H9 (cell line): ENCODE data around the gene TICRR. TPM values are rescaled to one million over a fixed set of nuclear protein-coding genes. Genes with fewer than 3 reads are reported as not detected.

Source experiments
- DNase-seq: peaks from one replicate; pipeline ENCODE4 v3.0.0-alpha.2; 2017
- H2AFZ ChIP-seq: one replicate; pipeline ENCODE4 v1.6.1; 2013; ENCODE audit warnings: mild to moderate bottlenecking, low read length, control low read depth, moderate library complexity
- H2AK5ac ChIP-seq: 2 replicates; pipeline ENCODE4 v1.6.1; 2013; ENCODE audit warnings: low read length, control low read depth, mixed read lengths; ENCODE audit not compliant: insufficient read length
- H2BK120ac ChIP-seq: one replicate; pipeline ENCODE4 v1.6.1; 2013; ENCODE audit warnings: low read depth, mild to moderate bottlenecking, low read length, control low read depth, inconsistent platforms; ENCODE audit not compliant: poor library complexity, severe bottlenecking
- H2BK12ac ChIP-seq: 2 replicates; pipeline ENCODE4 v1.6.1; 2013; ENCODE audit warnings: low read length, control low read depth, mixed read lengths, low read depth; ENCODE audit not compliant: insufficient read length
- H2BK15ac ChIP-seq: 2 replicates; pipeline ENCODE4 v1.6.1; 2013; ENCODE audit warnings: low read depth, low read length, control low read depth
- H2BK20ac ChIP-seq: one replicate; pipeline ENCODE4 v1.6.1; 2013; ENCODE audit warnings: low read depth, mild to moderate bottlenecking, low read length, control low read depth, inconsistent platforms; ENCODE audit not compliant: poor library complexity, severe bottlenecking
- H2BK5ac ChIP-seq: 2 replicates; pipeline ENCODE4 v1.6.1; 2013; ENCODE audit warnings: low read length, control low read depth, mixed read lengths; ENCODE audit not compliant: insufficient read length
- H3K14ac ChIP-seq: 2 replicates; pipeline ENCODE4 v1.6.1; 2013; ENCODE audit warnings: low read length, control low read depth; ENCODE audit not compliant: insufficient read depth
- H3K18ac ChIP-seq: 2 replicates; pipeline ENCODE4 v1.6.1; 2013; ENCODE audit warnings: low read depth, mild to moderate bottlenecking, mixed read lengths, low read length, control low read depth; ENCODE audit not compliant: insufficient read length
- H3K23ac ChIP-seq: 2 replicates; pipeline ENCODE4 v1.6.1; 2013; ENCODE audit warnings: low read length, control low read depth, mixed read lengths, low read depth; ENCODE audit not compliant: insufficient read length
- H3K23me2 ChIP-seq: 2 replicates; pipeline ENCODE4 v1.6.1; 2013; ENCODE audit warnings: low read depth, mild to moderate bottlenecking, mixed read lengths, low read length, control low read depth; ENCODE audit not compliant: insufficient read length, poor library complexity, severe bottlenecking
- H3K27ac ChIP-seq: 2 replicates; pipeline ENCODE4 v1.5.1; 2013; ENCODE audit warnings: low read length, control low read depth, mixed read lengths, low read depth; ENCODE audit not compliant: insufficient read length
- H3K27me3 ChIP-seq: 2 replicates; pipeline ENCODE4 v1.6.1; 2013; ENCODE audit warnings: low read length, control low read depth, inconsistent platforms; ENCODE audit not compliant: insufficient read depth
- H3K4ac ChIP-seq: 2 replicates; pipeline ENCODE4 v1.6.1; 2013; ENCODE audit warnings: low read depth, mild to moderate bottlenecking, control low read depth, inconsistent platforms, low read length, moderate library complexity
- H3K4me1 ChIP-seq: 2 replicates; pipeline ENCODE4 v1.6.1; 2013; ENCODE audit warnings: low read length, control low read depth, inconsistent platforms; ENCODE audit not compliant: insufficient read depth
- H3K4me2 ChIP-seq: 2 replicates; pipeline ENCODE4 v1.6.1; 2013; ENCODE audit warnings: low read length, control low read depth, mixed read lengths; ENCODE audit not compliant: insufficient read length, insufficient read depth
- H3K56ac ChIP-seq: 2 replicates; pipeline ENCODE4 v1.6.1; 2013; ENCODE audit warnings: low read depth, mild to moderate bottlenecking, mixed read lengths, low read length, control low read depth; ENCODE audit not compliant: insufficient read length
- H3K79me1 ChIP-seq: 2 replicates; pipeline ENCODE4 v1.6.1; 2013; ENCODE audit warnings: low read depth, mild to moderate bottlenecking, moderate library complexity, low read length, control low read depth, inconsistent platforms; ENCODE audit not compliant: insufficient read depth, poor library complexity, severe bottlenecking
- H3K79me2 ChIP-seq: 2 replicates; pipeline ENCODE4 v1.6.1; 2013; ENCODE audit warnings: low read length, control low read depth, inconsistent platforms; ENCODE audit not compliant: insufficient read depth
- H3K9ac ChIP-seq: 2 replicates; pipeline ENCODE4 v1.6.1; 2013; ENCODE audit warnings: low read length, control low read depth, mixed read lengths; ENCODE audit not compliant: insufficient read length; ENCODE audit errors: extremely low read depth
- H3K9me3 ChIP-seq: one replicate; pipeline ENCODE4 v1.6.1; 2013; ENCODE audit warnings: low read depth, low read length, inconsistent platforms; ENCODE audit not compliant: control insufficient read depth
- H3T11ph ChIP-seq: one replicate; pipeline ENCODE4 v1.6.1; 2013; ENCODE audit warnings: mild to moderate bottlenecking, low read length, control low read depth, inconsistent platforms
- H4K20me1 ChIP-seq: one replicate; pipeline ENCODE4 v1.6.1; 2013; ENCODE audit not compliant: control insufficient read depth, insufficient read length, insufficient read depth
- H4K5ac ChIP-seq: 2 replicates; pipeline ENCODE4 v1.6.1; 2013; ENCODE audit warnings: low read depth, mild to moderate bottlenecking, mixed read lengths, low read length, control low read depth; ENCODE audit not compliant: insufficient read length
- H4K8ac ChIP-seq: replicated peaks from 2 replicates; pipeline ENCODE4 v1.6.1; 2013; ENCODE audit warnings: low read length, control low read depth, mixed read lengths, low read depth; ENCODE audit not compliant: insufficient read length
- H4K91ac ChIP-seq: 2 replicates; pipeline ENCODE4 v1.6.1; 2013; ENCODE audit warnings: low read depth, mild to moderate bottlenecking, moderate library complexity, mixed read lengths, low read length, control low read depth; ENCODE audit not compliant: insufficient read length
- H3K27ac Mint-ChIP-seq, 3 experiments: 2 replicates in 2 of 3; 3 replicates in 1 of 3; pipeline ENCODE4 v1.8.0; 2020 to 2021; ENCODE audit warnings: mixed read lengths in 3 of 3, mild to moderate bottlenecking in 1 of 3, moderate library complexity in 1 of 3
- H3K27me3 Mint-ChIP-seq: 2 replicates; pipeline ENCODE4 v1.8.0; 2021; ENCODE audit warnings: low read depth, mild to moderate bottlenecking, moderate library complexity, mixed read lengths
- H3K36me3 Mint-ChIP-seq, 3 experiments: 2 replicates in 2 of 3; 3 replicates in 1 of 3; pipeline ENCODE4 v1.8.0; 2020 to 2021; ENCODE audit warnings: low read depth in 3 of 3, mixed read lengths in 3 of 3; ENCODE audit not compliant: insufficient read depth in 1 of 3
- H3K4me1 Mint-ChIP-seq, 2 experiments: 2 replicates each; pipeline ENCODE4 v1.8.0; 2020; ENCODE audit warnings: mixed read lengths in 2 of 2
- H3K4me3 Mint-ChIP-seq, 2 experiments: 2 replicates in 1 of 2; 3 replicates in 1 of 2; pipeline ENCODE4 v1.8.0; 2020 to 2021; ENCODE audit warnings: mild to moderate bottlenecking in 2 of 2, mixed read lengths in 2 of 2, moderate library complexity in 1 of 2
- H3K9me3 Mint-ChIP-seq, 2 experiments: 2 replicates in 1 of 2; 3 replicates in 1 of 2; pipeline ENCODE4 v1.8.0; 2020; ENCODE audit warnings: mild to moderate bottlenecking in 2 of 2, mixed read lengths in 2 of 2, moderate library complexity in 1 of 2
- WGBS: extraction: QIAGEN DNeasy Blood & Tissue Kit; methylation state at CpG from one replicate; pipeline ENCODE4 v1.1.7; 2013; ENCODE audit warnings: missing lambda C conversion rate, low lambda C conversion rate, mixed read lengths; ENCODE audit not compliant: insufficient read length; ENCODE audit errors: extremely low coverage; 5-methylcytosine and 5-hydroxymethylcytosine counted together
- total RNA-seq: library from RNA; stranded (reverse); gene quantifications from 2 replicates; pipeline ENCODE4 v1.2.1, GENCODE V29; 2021
- TF ChIP-seq, protein P1 (sequence below): fragments of 200-600 bp; sonication (generic); conservative IDR thresholded peaks from 3 replicates; pipeline ENCODE4 v1.8.0; 2021; ENCODE audit warnings: antibody characterized with exemption, mild to moderate bottlenecking

Gene TICRR
- total RNA-seq, 1 experiment from 2014 or later: 26.0 TPM

DNA sequence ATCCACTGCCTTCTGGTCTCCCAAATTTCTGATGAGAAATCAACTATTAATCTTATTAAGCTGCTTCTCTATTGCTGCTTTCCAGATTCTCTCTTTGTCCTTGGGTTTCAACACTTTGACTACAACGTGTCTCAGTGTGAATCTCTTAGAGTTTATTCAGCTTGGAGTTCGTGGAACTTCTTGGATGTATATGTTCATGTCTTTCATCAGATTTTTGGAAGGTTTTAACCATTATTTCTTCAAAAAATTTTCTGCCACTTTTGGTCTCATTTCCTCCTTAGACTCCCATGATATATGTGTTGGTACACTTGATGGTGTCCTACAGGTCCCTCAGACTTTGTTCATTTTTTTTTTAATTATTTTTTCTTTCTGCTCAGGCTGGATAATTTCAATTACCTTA, 36.0 kb downstream of the TICRR start:
- H3K36me3 Mint-ChIP-seq: peaks cover 65 to 91% (median 86%) of the 10 kb centered on the region in 3 experiments
- no peak overlapping the region for H3K56ac ChIP-seq
- no peak overlapping the region for H3K9ac ChIP-seq
- no peaks in the 10 kb centered on the region for H3K27me3 Mint-ChIP-seq
- H2BK12ac ChIP-seq: no peak overlapping the region
- no peak overlapping the region for H3K4me3 Mint-ChIP-seq
- H3K27ac ChIP-seq: no peak overlapping the region
- H4K8ac ChIP-seq: no peak overlapping the region
- no peak overlapping the region for H2BK5ac ChIP-seq
- DNase-seq: no peak
- no peak overlapping the region for H3K14ac ChIP-seq
- no peak overlapping the region for H4K91ac ChIP-seq
- no peak overlapping the region for H3K27ac Mint-ChIP-seq
- H2BK120ac ChIP-seq: no peak overlapping the region
- H3K23me2 ChIP-seq: no peaks in the 10 kb centered on the region
- H3K4ac ChIP-seq: no peak overlapping the region
- H2BK20ac ChIP-seq: no peak overlapping the region
- H3K4me1 ChIP-seq: no peaks in the 10 kb centered on the region
- no peak overlapping the region for H4K5ac ChIP-seq
- H3K4me1 Mint-ChIP-seq: no peaks in the 10 kb centered on the region
- no peaks in the 10 kb centered on the region; a peak in 1 of 5 replicates for H3K9me3 Mint-ChIP-seq
- no peaks in the 10 kb centered on the region for H3K9me3 ChIP-seq
- no peaks in the 10 kb centered on the region for H4K20me1 ChIP-seq
- no peak overlapping the region for H2AK5ac ChIP-seq
- H3K18ac ChIP-seq: no peak overlapping the region
- H3T11ph ChIP-seq: no peak overlapping the region
- TF ChIP-seq, protein P1, sequence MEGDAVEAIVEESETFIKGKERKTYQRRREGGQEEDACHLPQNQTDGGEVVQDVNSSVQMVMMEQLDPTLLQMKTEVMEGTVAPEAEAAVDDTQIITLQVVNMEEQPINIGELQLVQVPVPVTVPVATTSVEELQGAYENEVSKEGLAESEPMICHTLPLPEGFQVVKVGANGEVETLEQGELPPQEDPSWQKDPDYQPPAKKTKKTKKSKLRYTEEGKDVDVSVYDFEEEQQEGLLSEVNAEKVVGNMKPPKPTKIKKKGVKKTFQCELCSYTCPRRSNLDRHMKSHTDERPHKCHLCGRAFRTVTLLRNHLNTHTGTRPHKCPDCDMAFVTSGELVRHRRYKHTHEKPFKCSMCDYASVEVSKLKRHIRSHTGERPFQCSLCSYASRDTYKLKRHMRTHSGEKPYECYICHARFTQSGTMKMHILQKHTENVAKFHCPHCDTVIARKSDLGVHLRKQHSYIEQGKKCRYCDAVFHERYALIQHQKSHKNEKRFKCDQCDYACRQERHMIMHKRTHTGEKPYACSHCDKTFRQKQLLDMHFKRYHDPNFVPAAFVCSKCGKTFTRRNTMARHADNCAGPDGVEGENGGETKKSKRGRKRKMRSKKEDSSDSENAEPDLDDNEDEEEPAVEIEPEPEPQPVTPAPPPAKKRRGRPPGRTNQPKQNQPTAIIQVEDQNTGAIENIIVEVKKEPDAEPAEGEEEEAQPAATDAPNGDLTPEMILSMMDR: no peak
- H2BK15ac ChIP-seq: no peak overlapping the region
- H3K79me2 ChIP-seq: no peaks in the 10 kb centered on the region
- no peak overlapping the region for H2AFZ ChIP-seq
- H3K27me3 ChIP-seq: no peaks in the 10 kb centered on the region
- H3K4me2 ChIP-seq: no peak overlapping the region
- H3K23ac ChIP-seq: no peak overlapping the region
- no CpG with 5 or more reads among the region's 2 CpGs for WGBS
- H3K79me1 ChIP-seq: no peaks in the 10 kb centered on the region
